ENCODE results near the gene CFAP157. TPM values are rescaled to one million over a fixed set of nuclear protein-coding genes. Genes with fewer than 3 reads are reported as not detected.

The CFAP157 gene
- total and polyA plus RNA-seq, 9 donors = 0.22 to 99.0 (median 3.5) TPM

DNA sequence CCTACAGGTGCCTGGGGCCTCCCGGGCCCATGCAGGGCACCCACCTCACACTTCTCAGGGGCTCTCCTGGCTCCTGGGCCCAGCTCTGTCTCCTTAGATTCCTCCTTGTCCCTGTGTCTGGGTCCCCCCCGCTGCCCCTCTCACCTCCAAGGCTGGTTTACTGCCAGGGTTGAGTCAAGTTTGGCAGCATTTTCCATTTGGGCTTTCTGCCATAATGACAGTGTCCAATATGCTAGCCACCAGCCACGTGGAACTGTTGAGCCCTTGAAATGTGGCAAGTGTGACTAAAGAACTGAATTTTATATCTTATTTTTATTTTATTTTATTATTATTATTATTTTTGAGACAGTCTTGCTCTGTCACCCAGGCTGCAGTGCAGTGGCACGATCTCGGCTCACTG lies 11.0 kb downstream of the CFAP157 start:
- Histone ChIP-seq H3K27me3 (no peaks in the 10 kb centered on the region), H3K27ac (no peak overlapping the region), H3K4me3 (no peak overlapping the region), H3K4me1 (ENCODE audit: insufficient read depth) (peaks cover 8% of the 10 kb centered on the region), H3K36me3 (no peaks in the 10 kb centered on the region), H3K9me3 (no peaks in the 10 kb centered on the region)
- 72 to 79% (median 74%) methylated on average over 5 of the region's 5 CpGs for WGBS, 3 donors
- intact Hi-C loops (cut with DNase I) = no loop called here
- no peak for DNase-seq
- TF ChIP-seq POLR2A (IDR thresholded peaks at IDR 0.05) = no peak
- TF ChIP-seq, protein P1, sequence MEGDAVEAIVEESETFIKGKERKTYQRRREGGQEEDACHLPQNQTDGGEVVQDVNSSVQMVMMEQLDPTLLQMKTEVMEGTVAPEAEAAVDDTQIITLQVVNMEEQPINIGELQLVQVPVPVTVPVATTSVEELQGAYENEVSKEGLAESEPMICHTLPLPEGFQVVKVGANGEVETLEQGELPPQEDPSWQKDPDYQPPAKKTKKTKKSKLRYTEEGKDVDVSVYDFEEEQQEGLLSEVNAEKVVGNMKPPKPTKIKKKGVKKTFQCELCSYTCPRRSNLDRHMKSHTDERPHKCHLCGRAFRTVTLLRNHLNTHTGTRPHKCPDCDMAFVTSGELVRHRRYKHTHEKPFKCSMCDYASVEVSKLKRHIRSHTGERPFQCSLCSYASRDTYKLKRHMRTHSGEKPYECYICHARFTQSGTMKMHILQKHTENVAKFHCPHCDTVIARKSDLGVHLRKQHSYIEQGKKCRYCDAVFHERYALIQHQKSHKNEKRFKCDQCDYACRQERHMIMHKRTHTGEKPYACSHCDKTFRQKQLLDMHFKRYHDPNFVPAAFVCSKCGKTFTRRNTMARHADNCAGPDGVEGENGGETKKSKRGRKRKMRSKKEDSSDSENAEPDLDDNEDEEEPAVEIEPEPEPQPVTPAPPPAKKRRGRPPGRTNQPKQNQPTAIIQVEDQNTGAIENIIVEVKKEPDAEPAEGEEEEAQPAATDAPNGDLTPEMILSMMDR (IDR thresholded peaks at IDR 0.05) = no peak
- TF ChIP-seq EP300 (IDR thresholded peaks at IDR 0.05) = no peak

DNA sequence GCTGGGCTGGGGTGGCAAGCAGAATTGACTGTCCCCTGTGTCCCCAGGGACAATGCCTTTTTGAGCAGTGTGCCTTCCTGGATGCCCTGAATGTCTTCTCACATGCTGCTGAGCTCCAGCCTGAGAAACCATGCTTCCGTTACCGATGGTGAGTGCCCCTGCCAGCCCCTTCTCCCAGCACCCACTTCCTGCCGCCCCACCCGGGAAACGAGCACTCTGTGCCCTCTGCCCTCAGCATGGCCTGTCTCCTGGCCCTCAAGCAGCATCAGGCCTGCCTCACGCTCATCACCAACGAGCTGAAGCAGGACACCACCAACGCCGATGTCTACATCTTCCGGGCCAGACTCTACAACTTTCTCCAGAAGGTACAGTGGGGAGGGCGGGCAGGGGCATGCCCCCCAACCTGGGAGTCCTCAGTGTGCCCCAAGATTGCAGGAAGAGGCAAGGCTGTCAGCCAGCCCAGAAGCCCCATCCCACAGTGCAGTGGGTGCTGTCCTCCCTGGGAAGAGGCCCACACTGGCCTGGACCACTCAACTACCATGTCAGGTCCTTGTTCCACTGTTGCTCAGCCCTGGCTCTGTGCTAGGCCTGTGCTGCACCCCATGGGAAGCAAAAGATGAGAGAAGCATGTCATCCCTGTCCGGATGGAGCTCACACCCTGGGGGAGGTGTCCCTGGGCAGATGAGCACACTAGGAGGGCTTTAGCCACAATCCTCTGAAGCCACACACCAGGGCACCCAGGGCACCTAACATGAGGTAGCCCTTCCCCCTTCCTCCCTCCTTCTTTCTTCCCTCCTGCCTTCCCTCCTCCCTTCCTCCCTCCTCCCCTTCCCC lies 13.5 kb downstream of the CFAP157 start:
- H3K27me3 ChIP-seq = no peaks in the 10 kb centered on the region
- 85 to 87% (median 87%) methylated on average over 12 of the region's 12 CpGs for WGBS, 3 donors
- intact Hi-C loops (cut with DNase I) = loop anchor here in 1 of 4 donors (10.0 kb wide), 1 partner anchor 215 kb away; no protein-coding TSS in a partner anchor
- peaks cover 10% of the 10 kb centered on the region for H3K4me1 ChIP-seq (ENCODE audit: insufficient read depth)
- no peak overlapping the region for H3K4me3 ChIP-seq
- no peak overlapping the region for H3K27ac ChIP-seq
- DNase-seq = no peak
- no peaks in the 10 kb centered on the region for H3K36me3 ChIP-seq
- H3K9me3 ChIP-seq = no peaks in the 10 kb centered on the region
- TF ChIP-seq EP300 (IDR thresholded peaks at IDR 0.05) (no peak), POLR2A (IDR thresholded peaks at IDR 0.05) (no peak)
- TF ChIP-seq, protein P1 (IDR thresholded peaks at IDR 0.05) = no peak

DNA sequence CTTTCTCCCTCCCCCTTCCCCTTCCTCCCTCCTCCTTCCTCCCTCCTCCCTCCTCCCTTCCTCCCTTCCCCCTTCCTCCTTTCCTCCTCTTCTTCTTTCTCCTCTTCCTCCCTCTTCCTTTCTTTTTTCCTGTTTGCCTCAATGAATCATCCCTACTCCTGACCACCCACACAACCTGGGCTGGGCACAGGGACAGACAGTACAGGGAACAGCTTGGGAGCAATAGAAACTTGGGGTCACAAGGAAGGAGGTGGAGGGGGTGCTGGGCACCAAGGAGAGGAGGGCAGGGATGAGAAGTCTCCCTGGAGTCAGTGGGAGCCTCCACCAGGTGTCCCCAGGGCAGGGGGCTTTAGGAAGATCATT lies 14.1 kb downstream of the CFAP157 start:
- TF ChIP-seq, protein P1 (IDR thresholded peaks at IDR 0.05) = no peak
- no peak for TF ChIP-seq POLR2A (IDR thresholded peaks at IDR 0.05)
- TF ChIP-seq EP300 (IDR thresholded peaks at IDR 0.05) = no peak
- no peak overlapping the region for H3K27ac ChIP-seq
- H3K36me3 ChIP-seq = no peaks in the 10 kb centered on the region
- no peaks in the 10 kb centered on the region for H3K9me3 ChIP-seq
- no peaks in the 10 kb centered on the region for H3K27me3 ChIP-seq
- peaks cover 10% of the 10 kb centered on the region for H3K4me1 ChIP-seq (ENCODE audit: insufficient read depth)
- no peak for DNase-seq
- intact Hi-C loops (cut with DNase I) = loop anchor here in 1 of 4 donors (10.0 kb wide), 1 partner anchor 216 kb away; no protein-coding TSS in a partner anchor
- no peak overlapping the region for H3K4me3 ChIP-seq

DNA sequence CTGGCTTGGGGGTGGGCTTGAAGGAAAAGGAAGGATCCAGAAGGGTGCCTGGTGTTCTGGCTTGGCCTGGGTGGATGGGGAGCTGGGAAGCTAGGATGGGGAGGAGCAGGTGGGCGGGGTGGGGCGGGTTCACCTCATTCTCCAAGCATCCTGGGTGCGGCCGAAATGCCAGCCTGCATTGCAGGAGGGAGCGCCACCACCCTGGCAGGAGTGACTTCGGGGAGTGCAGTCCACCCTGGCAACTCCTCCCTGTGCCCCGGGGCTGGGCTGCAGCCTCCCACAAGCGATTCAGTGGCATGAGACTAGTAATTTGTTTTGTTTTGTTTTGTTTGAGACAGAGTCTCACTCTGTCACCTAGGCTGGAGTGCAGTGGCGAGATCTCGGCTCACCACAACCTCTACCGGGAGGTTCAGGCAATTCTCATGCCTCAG lies 14.6 kb downstream of the CFAP157 start:
- no peaks in the 10 kb centered on the region for H3K9me3 ChIP-seq
- H3K36me3 ChIP-seq = no peaks in the 10 kb centered on the region
- no peak for DNase-seq
- no peak overlapping the region for H3K4me3 ChIP-seq
- no peaks in the 10 kb centered on the region for H3K27me3 ChIP-seq
- 61 to 75% (median 67%) methylated on average over 10 to 11 of the region's 11 CpGs for WGBS, 3 donors
- intact Hi-C loops (cut with DNase I) = loop anchor here in 1 of 4 donors (10.0 kb wide), 1 partner anchor 217 kb away; no protein-coding TSS in a partner anchor
- H3K4me1 ChIP-seq (ENCODE audit: insufficient read depth) = peaks cover 4% of the 10 kb centered on the region
- H3K27ac ChIP-seq = no peak overlapping the region
- no peak for TF ChIP-seq EP300 (IDR thresholded peaks at IDR 0.05)
- no peak for TF ChIP-seq POLR2A (IDR thresholded peaks at IDR 0.05)
- TF ChIP-seq, protein P1 (IDR thresholded peaks at IDR 0.05) = no peak
